ENCODE data around the gene NINJ2. TPM values are rescaled to one million over a fixed set of nuclear protein-coding genes. Genes with fewer than 3 reads are reported as not detected.

Gene NINJ2
- total RNA-seq, 1 experiment from 2014 or later: 0.24 TPM

- no CpG with 5 or more reads among the region's 4 CpGs for WGBS (ENCODE audit: extremely low coverage, insufficient read length, low lambda C conversion rate)
- no peak overlapping the region for H2BK120ac ChIP-seq (ENCODE audit: low read depth, low read length, poor library complexity, severe bottlenecking)
- peaks cover 21% of the 10 kb centered on the region for H3K27me3 Mint-ChIP-seq (ENCODE audit: low read depth)
Observed at GRCh38 chr12:619346-619745, 43.9 kb downstream of the NINJ2 start.

More at GRCh38 chr12:619346-619745, 43.9 kb downstream of the NINJ2 start:
- no peak overlapping the region for H3K23ac ChIP-seq (ENCODE audit: insufficient read length, low read depth, low read length)
- Mint-ChIP-seq H3K36me3 (ENCODE audit: insufficient read depth in 1 of 3, low read depth in 3 of 3) (no peaks in the 10 kb centered on the region), H3K27ac (no peak overlapping the region; a peak in 1 of 7 replicates), H3K9me3 (no peaks in the 10 kb centered on the region; a peak in 1 of 5 replicates), H3K4me1 (peaks cover 30 to 32% of the 10 kb centered on the region in 2 experiments), H3K4me3 (no peak overlapping the region)
- H3K14ac ChIP-seq (ENCODE audit: insufficient read depth, low read length): no peak overlapping the region
- H3K56ac ChIP-seq (ENCODE audit: insufficient read length, low read depth, low read length): no peak overlapping the region
- H3K9me3 ChIP-seq (ENCODE audit: control insufficient read depth, low read depth, low read length): no peaks in the 10 kb centered on the region
- no peak overlapping the region for H4K91ac ChIP-seq (ENCODE audit: insufficient read length, low read depth, low read length)
- H2BK12ac ChIP-seq (ENCODE audit: insufficient read length, low read depth, low read length): no peak overlapping the region
- H3K23me2 ChIP-seq (ENCODE audit: insufficient read length, low read depth, low read length, poor library complexity, severe bottlenecking): no peaks in the 10 kb centered on the region
- H3K79me2 ChIP-seq (ENCODE audit: insufficient read depth, low read length): no peaks in the 10 kb centered on the region
- no peaks in the 10 kb centered on the region for H3K79me1 ChIP-seq (ENCODE audit: insufficient read depth, low read depth, low read length, poor library complexity, severe bottlenecking)
- DNase-seq: no peak
- H3T11ph ChIP-seq (ENCODE audit: low read length): no peak overlapping the region
- no peak overlapping the region for H3K27ac ChIP-seq (ENCODE audit: insufficient read length, low read depth, low read length)
- H4K8ac ChIP-seq (replicated peaks; ENCODE audit: insufficient read length, low read depth, low read length): no peak overlapping the region
- no peaks in the 10 kb centered on the region for H4K20me1 ChIP-seq (ENCODE audit: control insufficient read depth, insufficient read depth, insufficient read length)
- no peak overlapping the region for H3K4me2 ChIP-seq (ENCODE audit: insufficient read depth, insufficient read length, low read length)
- peaks cover 5% of the 10 kb centered on the region; the same call in 1 of the 2 replicates for H3K4me1 ChIP-seq (ENCODE audit: insufficient read depth, low read length)
- H2BK20ac ChIP-seq (ENCODE audit: low read depth, low read length, poor library complexity, severe bottlenecking): no peak overlapping the region
- H3K4ac ChIP-seq (ENCODE audit: low read depth, low read length): no peak overlapping the region
- no peak overlapping the region for H2AK5ac ChIP-seq (ENCODE audit: insufficient read length, low read length)
- H3K18ac ChIP-seq (ENCODE audit: insufficient read length, low read depth, low read length): no peak overlapping the region
- no peak overlapping the region for H4K5ac ChIP-seq (ENCODE audit: insufficient read length, low read depth, low read length)
- no peak overlapping the region for H2AFZ ChIP-seq (ENCODE audit: low read length)
- H3K9ac ChIP-seq (ENCODE audit: extremely low read depth, insufficient read length, low read length): no peak overlapping the region
- no peaks in the 10 kb centered on the region for H3K27me3 ChIP-seq (ENCODE audit: insufficient read depth, low read length)
- H2BK5ac ChIP-seq (ENCODE audit: insufficient read length, low read length): no peak overlapping the region
- TF ChIP-seq CTCF (conservative IDR thresholded peaks at IDR 0.05): no peak
- no peak overlapping the region for H2BK15ac ChIP-seq (ENCODE audit: low read depth, low read length)

Measured in H9 (cell line).